ENCODE results near the gene GALNT7. TPM values are rescaled to one million over a fixed set of nuclear protein-coding genes. Genes with fewer than 3 reads are reported as not detected.

The GALNT7 gene
- total RNA-seq, 2 experiments from 2014 or later: 8.5 to 11.1 TPM

DNA sequence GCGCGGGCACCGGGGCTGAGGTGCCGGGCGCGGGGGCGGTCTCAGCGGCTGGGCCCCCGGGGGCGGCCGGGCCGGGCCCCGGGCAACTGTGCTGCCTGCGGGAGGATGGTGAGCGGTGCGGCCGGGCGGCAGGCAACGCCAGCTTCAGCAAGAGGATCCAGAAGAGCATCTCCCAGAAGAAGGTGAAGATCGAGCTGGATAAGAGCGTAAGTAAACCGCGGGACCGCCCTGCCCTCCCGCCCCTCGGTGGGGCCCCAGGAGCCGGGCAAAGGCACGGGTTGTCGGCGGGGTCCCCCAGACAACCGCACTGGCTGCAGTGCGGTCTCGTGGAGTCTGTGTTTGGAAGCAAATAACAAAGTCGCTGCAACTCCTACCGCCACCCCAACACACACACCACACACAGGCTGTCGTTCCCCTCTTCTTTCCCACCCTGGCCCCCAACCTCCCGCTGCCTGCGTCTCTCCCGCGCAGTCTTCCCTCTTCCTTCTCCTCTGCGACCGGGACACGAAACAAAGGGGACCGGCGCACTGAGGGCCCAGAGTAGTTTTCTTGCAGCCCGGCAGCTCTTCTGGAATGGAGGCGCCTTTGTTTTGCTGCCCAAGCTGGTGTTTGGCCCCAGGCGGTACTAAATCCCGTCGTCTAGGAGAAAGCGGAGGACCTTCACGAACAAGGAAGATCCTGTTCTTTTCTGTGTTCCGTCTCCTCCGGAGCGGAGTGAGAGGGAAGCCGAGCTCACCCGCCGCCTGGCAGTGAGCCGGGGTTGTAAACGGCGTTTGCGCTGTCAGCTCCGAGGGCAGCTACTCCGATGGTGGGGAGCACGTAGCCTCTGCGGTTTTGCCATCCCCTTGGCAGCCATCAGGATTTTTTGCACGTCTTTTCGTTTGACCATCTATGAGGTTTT, 202.9 kb downstream of the GALNT7 start:
- Mint-ChIP-seq H3K4me1 (ENCODE audit: low read depth) (peaks cover 16% of the 10 kb centered on the region), H3K27me3 (ENCODE audit: low read depth) (peaks cover 20% of the 10 kb centered on the region), H3K9me3 (no peaks in the 10 kb centered on the region), H3K27ac (no peak overlapping the region), H3K36me3 (ENCODE audit: low read depth) (peaks cover 5% of the 10 kb centered on the region), H3K4me3 (peak overlapping the region; percentile 99)
- intact Hi-C loops (cut with micrococcal nuclease): loop anchor here (1.0 to 5.0 kb wide), 3 partner anchors 45 to 136 kb away; no protein-coding TSS in a partner anchor
- CTCF ChIA-PET: interaction anchor here (0.5 to 4.2 kb wide), 6 partner anchors 31 to 52 kb away, joined by 3 to 22 read pairs (median 4); partner anchors contain the start of gene HMGB2
- peak; percentile 37 for DNase-seq

Small RNA genes lying within 50 kb of the gene (microRNA-seq; reads per million reads assigned to microRNA genes)
- not detected for gene MIR548T (ENCODE audit: borderline microRNAs expressed, borderline replicate concordance)

Other genes starting within 250 kb of the GALNT7 start
- gene HMGB2, start 165.5 kb downstream of the GALNT7 start, total RNA-seq: 100 to 1,000 TPM; 752 to 787 TPM
- 1 to 10 TPM; 9.2 to 9.7 TPM for gene SAP30, start 202.1 kb downstream of the GALNT7 start, total RNA-seq
- gene SCRG1, start 230.3 kb downstream of the GALNT7 start, total RNA-seq: not detected